Choroid plexus epithelial cell (primary cell): Measurements from ENCODE around the gene CYCS.

ENCODE experiments used
- DNase-seq: peaks from one replicate; pipeline ENCODE4 v3.0.0-alpha.2; 2010; ENCODE audit warnings: low read depth
- H3K4me3 ChIP-seq: 2 replicates; pipeline ENCODE4 v1.5.1; 2011; ENCODE audit warnings: low read depth, mild to moderate bottlenecking, control low read depth, low read length, moderate library complexity
- TF ChIP-seq, protein P1 (sequence below): conservative IDR thresholded peaks from 2 replicates; pipeline ENCODE4 v1.5.1; 2011; ENCODE audit warnings: low read depth, mild to moderate bottlenecking, control low read depth, inconsistent platforms, low read length, moderate library complexity

The CYCS gene

DNA sequence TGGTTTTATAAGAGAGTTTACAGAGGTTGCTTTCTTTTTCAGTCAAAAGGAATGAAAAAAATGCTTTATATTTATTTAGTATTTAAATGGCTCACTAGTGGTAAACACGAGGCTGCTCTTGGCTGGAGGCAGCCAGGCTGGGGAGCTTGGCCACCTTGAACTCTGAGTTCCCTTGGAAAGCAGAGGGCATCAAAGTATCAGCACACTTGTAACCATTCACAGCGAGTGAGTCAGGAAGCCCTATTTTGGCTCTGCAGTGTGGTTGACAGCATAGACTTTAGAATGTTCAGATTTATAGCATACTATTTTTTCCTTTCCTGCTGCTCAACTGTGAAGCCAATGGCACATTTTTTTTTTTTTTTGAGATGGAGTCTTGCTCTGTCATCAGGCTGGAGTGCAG is 51.6 kb downstream of the CYCS start:
- DNase-seq = peak; percentile 57
- TF ChIP-seq, protein P1, sequence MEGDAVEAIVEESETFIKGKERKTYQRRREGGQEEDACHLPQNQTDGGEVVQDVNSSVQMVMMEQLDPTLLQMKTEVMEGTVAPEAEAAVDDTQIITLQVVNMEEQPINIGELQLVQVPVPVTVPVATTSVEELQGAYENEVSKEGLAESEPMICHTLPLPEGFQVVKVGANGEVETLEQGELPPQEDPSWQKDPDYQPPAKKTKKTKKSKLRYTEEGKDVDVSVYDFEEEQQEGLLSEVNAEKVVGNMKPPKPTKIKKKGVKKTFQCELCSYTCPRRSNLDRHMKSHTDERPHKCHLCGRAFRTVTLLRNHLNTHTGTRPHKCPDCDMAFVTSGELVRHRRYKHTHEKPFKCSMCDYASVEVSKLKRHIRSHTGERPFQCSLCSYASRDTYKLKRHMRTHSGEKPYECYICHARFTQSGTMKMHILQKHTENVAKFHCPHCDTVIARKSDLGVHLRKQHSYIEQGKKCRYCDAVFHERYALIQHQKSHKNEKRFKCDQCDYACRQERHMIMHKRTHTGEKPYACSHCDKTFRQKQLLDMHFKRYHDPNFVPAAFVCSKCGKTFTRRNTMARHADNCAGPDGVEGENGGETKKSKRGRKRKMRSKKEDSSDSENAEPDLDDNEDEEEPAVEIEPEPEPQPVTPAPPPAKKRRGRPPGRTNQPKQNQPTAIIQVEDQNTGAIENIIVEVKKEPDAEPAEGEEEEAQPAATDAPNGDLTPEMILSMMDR = no peak
- no peak overlapping the region for H3K4me3 ChIP-seq
